GM18951 (cell line): Measurements from ENCODE around the gene LAMA4.

Source experiments
- POLR2A ChIP-seq: IDR thresholded peaks from 4 replicates; pipeline ENCODE4 v1.6.1; 2011; ENCODE audit warnings: mild to moderate bottlenecking; ENCODE audit not compliant: insufficient read length, insufficient read depth; ENCODE audit errors: extremely low read depth
- in situ Hi-C: fragments of 300-500 bp; cut with MboI; formaldehyde crosslinking; loops from one replicate; pipeline ENCODE4 v1.12.0; 2022; ENCODE audit warnings: low sequenced_read_pairs, mixed read lengths, inconsistent platforms; ENCODE audit not compliant: unreplicated experiment

LAMA4 gene

GRCh38 chr6:112224088-112224487 is 30.3 kb downstream of the LAMA4 start:
- TF ChIP-seq POLR2A = no peak
- in situ Hi-C loops = no loop called here

GRCh38 chr6:112223070-112223861 is 31.1 kb downstream of the LAMA4 start:
- in situ Hi-C loops = no loop called here
- no peak for TF ChIP-seq POLR2A

GRCh38 chr6:112221981-112222852 is 32.1 kb downstream of the LAMA4 start:
- no peak for TF ChIP-seq POLR2A
- in situ Hi-C loops = no loop called here

- in situ Hi-C loops = no loop called here
- no peak for TF ChIP-seq POLR2A
These were observed 32.8 kb downstream of the LAMA4 start for GRCh38 chr6:112221561-112221960.

DNA sequence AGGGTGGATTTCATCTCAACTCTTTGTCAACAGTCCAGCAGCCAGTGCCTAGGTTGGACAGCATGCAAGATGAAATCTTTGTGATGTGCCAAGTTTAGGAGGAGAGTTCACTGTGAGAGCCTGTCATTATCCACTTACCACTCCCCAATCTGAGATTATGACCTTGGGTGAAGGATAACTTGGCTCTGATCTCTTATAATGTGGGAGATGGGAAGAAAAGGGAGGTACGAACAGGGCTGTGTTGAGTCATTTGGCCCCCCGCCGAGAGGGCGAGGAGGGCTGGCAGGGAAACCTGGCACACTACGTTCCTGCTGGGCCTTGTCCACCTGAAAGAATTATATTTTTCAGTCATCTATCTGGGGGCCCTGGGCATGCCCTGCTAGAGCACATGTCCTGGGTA is 35.8 kb downstream of the LAMA4 start:
- no peak for TF ChIP-seq POLR2A
- in situ Hi-C loops = no loop called here

DNA sequence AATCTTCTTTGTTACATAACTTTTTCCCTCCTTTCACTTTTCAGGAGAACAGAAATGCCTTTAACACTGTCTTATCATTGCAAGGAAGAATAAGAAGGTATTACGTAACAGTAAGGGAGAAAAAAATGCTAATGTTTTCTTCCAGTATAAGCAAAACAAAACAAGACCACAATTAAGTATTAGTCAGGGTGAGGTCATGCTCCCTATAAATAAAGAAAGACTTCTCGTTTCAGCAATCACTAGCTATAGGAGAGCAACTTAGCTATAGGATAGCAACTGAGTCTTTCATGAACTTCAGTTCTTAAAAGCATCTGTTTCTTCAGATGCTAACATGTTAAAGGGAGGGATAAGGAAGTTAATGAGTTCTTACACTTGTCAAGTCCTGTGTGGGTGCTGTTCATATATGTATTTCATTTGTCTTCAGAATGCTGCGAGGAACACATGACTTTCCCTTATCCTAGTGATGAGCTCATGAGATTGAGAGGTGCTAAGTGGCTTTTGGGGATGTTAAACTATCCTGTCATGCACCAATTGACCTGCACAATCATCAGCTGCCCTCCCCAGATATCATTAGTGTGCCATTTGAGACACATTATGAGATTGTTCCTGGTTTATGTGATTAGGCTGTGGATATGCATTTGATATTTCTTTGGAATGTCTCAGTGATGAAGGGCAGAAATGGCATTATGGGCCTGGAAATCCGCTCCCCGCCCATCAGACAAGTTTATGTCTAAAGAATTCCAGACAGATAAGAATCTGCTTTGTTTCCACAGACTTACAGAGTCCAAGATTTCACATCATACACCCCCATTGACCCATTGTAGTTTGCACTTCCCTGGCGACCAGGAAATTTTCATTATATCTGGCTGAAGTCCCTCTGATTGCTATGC is 37.5 kb downstream of the LAMA4 start:
- no peak for TF ChIP-seq POLR2A
- in situ Hi-C loops = no loop called here

DNA sequence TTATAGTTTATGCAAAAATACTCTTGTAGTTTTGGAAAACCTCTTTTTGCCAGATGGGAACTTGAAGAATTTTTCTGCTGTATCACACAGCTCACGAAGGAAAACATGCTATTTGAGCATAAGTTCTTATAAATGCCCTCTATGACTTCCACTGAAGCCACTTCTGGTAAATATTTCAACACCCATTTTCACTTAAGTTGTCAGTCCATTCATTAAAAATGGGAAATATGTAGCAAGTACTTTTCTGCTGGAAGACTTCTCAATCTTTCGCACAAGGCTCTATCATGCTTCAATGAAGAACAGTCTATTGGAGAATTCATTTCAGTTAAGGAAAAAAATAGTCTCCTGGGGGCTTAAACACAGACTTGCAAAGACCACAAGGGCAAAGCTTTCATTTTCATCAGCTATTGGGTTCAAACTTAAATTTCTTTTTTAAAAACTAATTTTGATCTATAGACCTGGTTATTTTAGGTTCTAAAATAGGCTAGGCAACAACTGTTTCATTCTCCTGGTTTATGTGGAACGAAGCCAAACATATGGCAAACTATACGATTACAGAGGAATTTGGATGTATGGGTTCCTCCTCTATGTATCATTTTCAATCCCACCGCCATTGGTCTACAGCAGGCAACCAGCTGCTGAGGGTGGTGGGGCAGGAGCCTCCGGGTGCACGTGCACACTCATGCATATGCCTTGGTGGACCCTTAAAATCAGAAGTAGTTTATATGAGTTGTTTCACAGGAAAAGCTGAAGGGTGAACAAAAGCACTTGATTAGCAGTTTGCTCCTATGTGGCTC is 38.7 kb downstream of the LAMA4 start:
- TF ChIP-seq POLR2A = no peak

GRCh38 chr6:112214739-112215269 is 39.6 kb downstream of the LAMA4 start:
- TF ChIP-seq POLR2A = no peak
- in situ Hi-C loops = no loop called here

More for the DNA sequence above, 38.7 kb downstream of the LAMA4 start:
- in situ Hi-C loops = no loop called here

DNA sequence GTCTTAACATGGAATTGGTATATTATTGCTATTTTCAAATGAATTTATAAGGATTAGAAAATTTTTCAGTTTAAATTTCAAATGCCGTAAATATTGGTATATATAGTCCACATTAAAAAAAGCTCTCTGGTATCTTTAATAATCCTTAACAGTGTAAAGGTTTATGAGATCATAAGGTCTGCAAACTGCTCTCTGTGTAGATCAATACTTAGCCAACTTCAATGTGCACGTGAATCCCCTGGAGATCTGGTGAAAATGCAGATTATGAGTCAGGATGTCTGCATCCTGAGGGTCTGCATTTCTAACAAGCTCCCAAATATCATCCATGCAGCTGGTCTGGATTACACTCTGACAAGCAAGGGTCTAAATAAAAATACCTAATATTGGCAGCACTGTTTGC is 43.5 kb downstream of the LAMA4 start:
- in situ Hi-C loops = no loop called here
- no peak for TF ChIP-seq POLR2A

DNA sequence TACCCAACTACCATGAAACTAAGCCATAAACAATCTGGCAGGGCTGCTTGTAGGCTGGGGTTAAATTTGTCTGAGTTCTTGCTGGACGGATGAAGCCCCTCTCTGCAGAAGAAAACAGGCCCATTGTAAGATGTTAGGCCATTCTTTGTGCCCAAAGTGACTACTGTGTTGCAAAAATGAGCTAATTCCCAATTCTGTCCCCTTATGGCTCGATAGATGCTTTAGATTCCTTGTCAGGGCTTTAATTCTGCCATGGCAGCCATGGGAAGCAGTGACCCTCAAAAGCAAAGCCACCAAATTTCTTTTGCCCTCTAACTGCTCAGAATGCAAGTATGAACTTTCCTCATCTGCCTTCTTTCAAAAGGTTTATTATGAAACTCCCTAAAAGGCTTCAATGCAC is 45.2 kb downstream of the LAMA4 start:
- no peak for TF ChIP-seq POLR2A
- in situ Hi-C loops = no loop called here

DNA sequence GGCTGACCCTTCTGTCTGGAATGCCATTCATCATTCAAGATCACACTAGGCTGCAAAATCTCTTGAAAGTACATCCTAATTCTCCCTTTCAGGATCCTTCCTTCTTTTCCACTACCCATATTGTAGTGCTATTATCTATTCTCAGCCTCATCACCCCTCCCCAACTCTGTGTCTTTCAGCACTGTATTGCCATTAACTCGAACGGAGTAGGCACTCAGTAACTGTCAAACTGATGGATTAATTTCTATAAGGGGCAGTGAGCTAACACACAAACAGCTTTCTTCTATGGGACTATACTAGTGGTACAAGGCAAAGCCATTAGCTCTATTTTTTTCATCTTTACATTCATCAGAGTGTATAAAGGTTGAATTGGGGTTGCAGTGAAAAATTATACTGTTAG is 46.6 kb downstream of the LAMA4 start:
- in situ Hi-C loops = no loop called here

GRCh38 chr6:112207131-112207530 is 47.2 kb downstream of the LAMA4 start:
- in situ Hi-C loops = no loop called here
- no peak for TF ChIP-seq POLR2A

More for the DNA sequence above, 46.6 kb downstream of the LAMA4 start:
- no peak for TF ChIP-seq POLR2A
